HS-5 (cell line): ENCODE results near the gene ING4.
A peak's percentile ranks its signal among the peaks of the same experiment; 100 is the strongest.

Experiments used
- DNase-seq: peaks from one replicate; pipeline ENCODE4 v3.0.0-alpha.2; 2012; ENCODE audit warnings: low read depth

ING4 gene

DNA sequence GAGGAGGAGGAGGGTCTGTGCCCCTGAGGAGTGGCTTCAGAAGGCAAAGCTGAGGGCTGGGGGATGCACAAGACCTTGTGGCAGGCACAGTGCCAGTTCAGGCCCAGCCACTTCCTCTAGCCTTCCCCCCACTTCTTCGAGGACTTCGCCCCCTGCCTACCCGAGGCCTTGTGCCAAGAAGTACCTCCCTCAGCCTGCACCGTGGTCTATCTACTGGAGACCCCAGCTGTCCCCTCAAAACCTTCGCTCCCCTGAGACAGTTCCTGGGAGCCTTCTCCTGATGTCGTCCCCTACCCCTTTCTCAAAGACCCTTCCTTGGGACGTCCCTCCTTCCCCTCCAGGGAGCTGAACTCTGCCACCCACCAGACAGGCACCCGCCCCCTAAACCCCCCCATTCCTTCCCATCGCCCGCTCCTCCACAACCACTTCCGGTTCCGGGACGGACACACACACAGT lies 25.7 kb upstream of the ING4 start:
- peak; percentile 62 for DNase-seq

DNA sequence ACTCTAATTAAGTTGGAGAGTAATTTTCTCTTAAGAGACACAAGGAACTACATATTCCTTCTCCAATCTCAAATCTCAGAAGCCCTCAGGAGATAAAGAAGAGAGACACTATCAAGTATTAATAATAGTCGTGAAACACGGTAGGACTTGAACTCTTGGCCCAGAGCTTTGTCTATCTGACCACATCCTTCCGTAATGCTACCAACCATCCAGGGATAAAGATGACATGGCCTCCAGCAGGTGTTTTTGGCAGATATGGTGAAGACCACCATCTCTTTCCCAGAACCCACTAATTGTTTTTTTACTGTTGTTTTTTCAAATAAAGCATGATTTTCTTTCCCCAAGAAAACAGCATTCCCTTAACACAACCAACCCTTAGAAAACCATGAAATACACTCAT lies 22.9 kb upstream of the ING4 start:
- no peak for DNase-seq

- DNase-seq, result no peak
These were observed 21.7 kb upstream of the ING4 start for GRCh38 chr12:6684609-6685008.

DNA sequence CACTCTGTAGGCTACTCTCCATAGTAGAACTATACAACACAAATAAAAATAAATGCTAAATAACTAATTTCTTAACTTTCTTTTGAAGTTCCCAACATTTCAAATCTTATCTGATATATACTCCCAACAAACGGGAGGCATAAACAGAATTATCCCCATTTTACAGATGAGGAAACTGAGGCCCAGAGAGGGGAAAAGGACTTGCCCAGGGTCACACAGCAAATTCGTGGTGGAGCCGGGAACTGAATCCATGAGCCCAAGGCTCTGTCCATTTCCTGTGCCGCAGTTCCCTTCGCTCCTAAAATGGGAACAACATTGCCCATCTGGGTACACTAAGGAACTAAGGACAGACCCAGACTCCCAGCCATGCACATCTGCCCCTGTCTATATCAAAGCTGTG lies 14.0 kb upstream of the ING4 start:
- DNase-seq, result no peak

- no peak for DNase-seq
These were observed 9.2 kb upstream of the ING4 start for GRCh38 chr12:6672143-6672542.

- no peak for DNase-seq
These were observed 4.8 kb upstream of the ING4 start for GRCh38 chr12:6667559-6668210.

DNA sequence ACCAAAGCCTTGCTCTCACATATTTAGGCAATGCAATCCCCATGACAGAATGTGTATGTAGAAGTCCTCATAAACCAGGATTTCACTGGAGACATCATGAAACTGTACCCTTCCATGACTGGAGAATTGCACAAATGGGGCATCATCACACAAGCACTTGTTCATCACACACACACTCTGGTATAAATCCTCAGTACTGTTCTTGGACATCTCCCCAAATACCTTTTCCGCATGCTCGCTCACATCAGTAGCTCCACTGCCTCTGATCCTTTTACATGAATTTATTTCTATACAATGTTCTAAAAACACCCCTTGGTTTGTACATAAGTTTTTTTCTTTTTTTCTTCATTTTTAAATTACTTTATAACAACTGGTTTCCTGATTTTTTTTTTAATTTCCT lies 3.3 kb upstream of the ING4 start:
- DNase-seq, result no peak

- DNase-seq, result no peak
These were observed 2.0 kb upstream of the ING4 start for GRCh38 chr12:6664902-6665301.

DNA sequence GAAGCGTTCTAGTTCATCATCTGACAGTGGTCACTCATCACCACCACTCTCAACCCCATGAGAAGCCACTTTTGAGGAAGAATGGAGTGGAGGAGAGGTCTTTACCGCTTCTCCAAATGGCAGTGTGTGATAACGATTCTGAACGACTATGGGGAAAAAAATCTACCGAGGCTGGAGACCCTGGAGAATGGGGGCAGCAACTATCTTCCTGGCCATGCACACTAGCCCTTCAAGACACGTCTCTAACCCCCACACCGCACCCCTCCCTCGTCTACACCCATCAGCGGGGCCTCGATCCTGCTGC lies 365 bp downstream of the ING4 start:
- no peak for DNase-seq

DNA sequence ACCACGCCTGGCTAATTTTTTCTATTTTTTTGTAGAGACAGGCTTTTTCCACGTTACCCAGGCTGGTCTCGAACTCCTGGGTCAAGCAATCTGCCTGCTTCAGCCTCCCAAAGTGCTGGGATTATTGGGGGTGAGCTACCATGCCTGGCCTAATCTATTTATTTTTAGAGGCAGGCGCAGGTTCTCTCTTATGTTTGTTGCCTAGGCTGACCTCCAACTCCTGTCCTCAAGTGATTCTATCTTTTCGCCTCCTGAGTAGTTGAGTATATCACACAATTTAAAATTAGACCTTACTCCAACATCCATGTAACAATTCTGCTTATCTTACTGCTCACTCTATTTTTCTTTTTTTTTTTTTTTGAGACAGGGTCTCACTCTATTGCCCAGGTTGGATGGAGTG lies 8.9 kb downstream of the ING4 start:
- no peak for DNase-seq

GRCh38 chr12:6653342-6653741 lies 9.6 kb downstream of the ING4 start:
- DNase-seq, result no peak

DNA sequence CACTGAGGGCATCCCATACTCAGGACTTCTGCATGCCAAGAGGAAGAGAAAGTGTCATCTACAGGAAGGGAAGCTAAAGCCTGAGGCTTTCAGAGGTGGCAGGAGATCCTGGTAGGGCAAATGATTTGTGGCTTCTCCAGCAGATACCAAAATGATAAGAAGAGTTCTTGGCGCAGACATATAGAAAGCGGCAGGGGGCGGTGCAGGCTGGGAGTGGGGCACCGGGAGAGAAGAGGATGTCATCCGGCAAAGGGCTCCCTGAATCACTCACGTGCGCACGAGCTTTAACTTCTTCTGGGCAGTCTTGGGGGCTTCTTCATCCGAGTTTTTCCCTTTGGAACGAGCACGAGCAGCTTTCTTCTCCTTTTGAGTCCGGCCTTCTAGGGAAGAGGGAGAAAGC lies 10.5 kb downstream of the ING4 start:
- DNase-seq, result no peak

GRCh38 chr12:6650832-6651231 lies 12.1 kb downstream of the ING4 start:
- no peak for DNase-seq

DNA sequence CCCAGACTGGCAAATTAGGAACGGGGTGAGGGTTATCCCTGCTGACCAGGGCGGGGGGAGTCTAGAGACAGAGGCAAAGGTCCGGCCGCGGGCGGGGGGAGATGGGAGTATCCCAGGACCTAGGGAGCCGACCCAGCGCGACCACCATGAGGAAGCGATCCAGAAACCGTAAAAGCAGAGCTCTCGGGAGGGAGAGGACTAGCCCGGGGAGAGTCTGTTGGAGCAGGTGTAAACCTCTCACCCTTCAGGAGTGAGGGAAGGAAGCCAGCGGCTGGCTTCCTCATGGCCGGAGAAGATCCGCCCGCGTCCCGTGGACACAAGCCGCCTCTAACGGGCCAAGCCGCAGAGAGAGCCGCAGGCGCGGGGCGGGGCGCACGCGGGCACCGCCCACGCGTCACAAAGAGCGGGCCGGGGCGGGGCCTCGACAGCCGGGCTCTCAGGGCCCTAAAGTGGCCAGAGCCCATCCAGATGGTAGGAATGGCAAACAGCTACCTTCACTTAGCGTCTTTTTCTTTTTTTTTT lies 15.8 kb downstream of the ING4 start, which contains the start of gene ACRBP:
TSS of gene ACRBP (minus strand) at position 350 of the 522 bp plus-strand sequence. CDS start at position 284, 66 bp downstream.
- no peak for DNase-seq

DNA sequence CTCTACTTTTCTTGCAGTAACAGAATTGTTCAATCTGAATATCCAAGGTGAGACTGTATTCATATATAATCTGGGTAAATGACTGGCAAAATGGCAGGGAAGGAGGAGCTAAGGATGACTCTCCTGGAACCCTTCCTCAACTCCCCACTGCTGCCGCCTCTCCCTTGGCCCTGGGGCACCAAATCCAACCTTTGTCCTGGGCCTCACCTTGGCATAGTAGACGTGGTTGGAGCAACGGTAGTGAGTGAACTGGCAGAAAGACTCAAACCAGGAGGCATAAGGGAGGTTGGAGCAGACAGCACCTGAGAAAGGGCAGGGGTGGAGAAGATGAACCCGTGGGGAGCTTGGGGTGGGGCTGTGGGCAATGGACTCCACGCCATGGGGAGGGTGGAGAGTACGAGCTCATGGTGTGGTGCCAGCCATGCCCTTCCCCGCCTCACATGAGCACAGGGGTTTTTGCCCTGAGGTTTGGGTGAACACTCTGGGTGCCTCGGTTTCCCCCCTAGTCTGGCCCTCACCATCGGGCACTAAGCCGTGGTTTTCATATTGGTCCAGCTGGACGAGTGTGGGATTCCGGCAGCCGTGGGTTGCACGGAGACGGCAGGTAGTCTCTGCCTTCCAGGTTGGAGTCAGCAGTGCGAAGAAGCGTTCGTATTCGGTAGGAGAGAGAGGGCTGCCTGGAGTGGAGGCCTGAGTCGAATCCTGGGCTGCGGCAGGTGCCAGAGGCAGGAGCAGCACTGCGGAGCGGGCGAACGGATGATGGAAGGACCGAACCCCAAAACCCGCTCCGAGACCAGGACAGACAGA lies 16.4 kb downstream of the ING4 start:
- no peak for DNase-seq

- no peak for DNase-seq
These were observed 18.0 kb downstream of the ING4 start for GRCh38 chr12:6644903-6645302.

DNA sequence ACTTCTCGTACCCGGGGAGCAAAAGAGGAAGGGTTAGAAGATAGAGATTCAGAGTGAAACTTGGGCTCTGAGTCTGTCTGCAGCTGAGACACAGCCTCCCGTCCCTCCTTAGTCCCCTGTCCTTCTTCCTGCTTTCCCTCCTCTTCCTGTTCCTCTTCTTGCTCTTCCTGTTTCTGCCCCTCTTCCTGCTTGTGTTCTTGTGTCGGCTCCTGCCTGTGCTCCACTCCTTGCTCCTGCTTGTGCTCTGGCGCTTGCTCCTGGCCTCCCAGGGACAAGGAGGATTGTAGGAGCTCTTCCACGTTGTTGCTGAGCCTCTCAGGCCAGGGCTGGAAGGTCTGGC lies 18.7 kb downstream of the ING4 start:
- no peak for DNase-seq

- DNase-seq, result no peak
These were observed 19.2 kb downstream of the ING4 start for GRCh38 chr12:6643569-6644256.

DNA sequence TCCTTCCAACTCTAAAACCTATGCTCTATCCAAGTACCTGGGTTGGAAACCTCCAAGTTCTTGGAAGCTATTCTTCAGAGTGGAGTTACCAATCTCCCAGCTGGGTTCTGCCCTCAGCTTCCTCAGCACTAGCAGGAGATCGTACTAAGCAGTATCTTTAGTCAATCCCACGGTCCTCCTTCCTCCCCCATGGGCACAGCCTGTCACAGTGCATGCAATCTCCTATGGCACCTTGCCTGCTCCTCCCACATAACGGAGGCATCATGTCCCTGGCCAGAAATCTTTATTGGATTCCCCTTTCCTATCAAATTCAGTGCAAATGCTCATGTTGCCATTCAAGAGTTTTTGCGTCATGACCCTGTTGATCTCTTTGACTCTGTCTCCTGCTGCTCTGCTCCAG lies 21.8 kb downstream of the ING4 start:
- no peak for DNase-seq

DNA sequence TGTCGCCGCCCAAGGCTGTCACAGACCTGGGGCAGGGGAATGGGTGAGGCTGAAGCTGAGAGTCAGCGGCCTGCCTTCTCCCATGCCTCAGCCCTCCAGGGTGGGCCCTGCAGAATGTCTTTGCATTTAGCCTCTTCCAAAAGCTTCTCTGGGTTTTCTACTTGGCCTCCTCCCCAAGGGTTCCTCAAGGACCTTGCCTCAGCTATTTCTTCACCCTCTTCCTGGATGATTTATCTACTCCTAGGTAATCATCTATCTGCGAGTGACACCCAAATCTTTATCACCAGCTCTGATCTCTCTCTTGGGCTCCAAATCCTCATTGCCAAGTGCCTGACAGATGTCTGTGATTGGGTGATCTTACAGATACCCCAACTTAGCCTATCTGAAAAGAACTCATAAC lies 22.4 kb downstream of the ING4 start:
- no peak for DNase-seq

- no peak for DNase-seq
These were observed 23.6 kb downstream of the ING4 start for GRCh38 chr12:6639151-6639801.

- DNase-seq, result no peak
These were observed 24.6 kb downstream of the ING4 start for GRCh38 chr12:6638305-6638704.
